Measurements from ENCODE around the gene ANKHD1.

- TF ChIP-seq CTCF (IDR thresholded peaks at IDR 0.05; ENCODE audit: low read depth, low read length) = no peak
- no peak for TF ChIP-seq EZH2phosphoT487 (IDR thresholded peaks at IDR 0.05; ENCODE audit: low read depth)
These were observed 2.0 kb downstream of the ANKHD1 start for GRCh38 chr5:140403613-140404012.
